H1 (cell line): ENCODE measurements around the gene INPP5F. TPM values are rescaled to one million over a fixed set of nuclear protein-coding genes. Genes with fewer than 3 reads are reported as not detected.

Experiments used
- CHD1 ChIP-seq: IDR thresholded peaks from 2 replicates; pipeline ENCODE4 v1.6.1; 2012; ENCODE audit warnings: low read depth, low read length, improper control_type of control experiment
- EZH2 ChIP-seq: fragments of 200-600 bp; sonication (generic); IDR thresholded peaks from 2 replicates; pipeline ENCODE4 v1.7.1; 2012; ENCODE audit warnings: low read depth, mild to moderate bottlenecking, moderate library complexity, low read length, inconsistent platforms; ENCODE audit not compliant: severe bottlenecking
- GTF2F1 ChIP-seq: IDR thresholded peaks from 2 replicates; pipeline ENCODE4 v1.6.1; 2012; ENCODE audit warnings: low read depth, low read length, improper control_type of control experiment, borderline replicate concordance
- JUN ChIP-seq: IDR thresholded peaks from 2 replicates; pipeline ENCODE4 v1.6.1; 2011; ENCODE audit warnings: low read depth, mild to moderate bottlenecking, improper control_type of control experiment, low read length
- MAFK ChIP-seq: IDR thresholded peaks from 2 replicates; pipeline ENCODE4 v1.6.1; 2012; ENCODE audit warnings: low read depth, mild to moderate bottlenecking, improper control_type of control experiment, low read length
- NANOG ChIP-seq: IDR thresholded peaks from 2 replicates; pipeline ENCODE4 v1.6.1; 2011; ENCODE audit warnings: low read length, low read depth, mild to moderate bottlenecking, inconsistent platforms; ENCODE audit not compliant: insufficient read depth, poor library complexity, severe bottlenecking
- polyA plus RNA-seq, 7 experiments: library from polyadenylated mRNA; depleted of rRNA in 3 of 7; stranded (reverse) in 5 of 7; unstranded in 2 of 7; fragments of >200 nt in 5 of 7; fragments of 200-250 nt in 2 of 7; gene quantifications; 1 replicate in 5 of 7; 2 replicates in 1 of 7; 4 replicates in 1 of 7; pipeline versions ENCODE4 v1.2.1 to v1.2.3, GENCODE V29; 2011 to 2013; ENCODE audit warnings: missing spikeins in 2 of 7, mixed read lengths in 2 of 7
- total RNA-seq: library from RNA; stranded (reverse); fragmentation: NEBNext Ultra II Directional; extraction: Animal tissue kit (Norgen Biotek cat#: 25700); gene quantifications from 2 replicates; pipeline ENCODE4 v1.2.1, GENCODE V29; 2021
- TF ChIP-seq, protein P1 (sequence below): fragments of 300-600 bp; sonication (generic); IDR thresholded peaks from 2 replicates; pipeline ENCODE4 v1.7.1; 2012; ENCODE audit warnings: low read length, moderate library complexity, mild to moderate bottlenecking, inconsistent platforms; ENCODE audit not compliant: insufficient replicate concordance
- TF ChIP-seq, protein P2 (sequence below): IDR thresholded peaks from 2 replicates; pipeline ENCODE4 v1.6.1; 2012; ENCODE audit warnings: low read length, inconsistent platforms

INPP5F gene
- total and polyA plus RNA-seq, 2 of the 8 experiments (the other 6 are each of a cell fraction or from before 2014, with no cell fraction given): 50.1 to 101 TPM

DNA sequence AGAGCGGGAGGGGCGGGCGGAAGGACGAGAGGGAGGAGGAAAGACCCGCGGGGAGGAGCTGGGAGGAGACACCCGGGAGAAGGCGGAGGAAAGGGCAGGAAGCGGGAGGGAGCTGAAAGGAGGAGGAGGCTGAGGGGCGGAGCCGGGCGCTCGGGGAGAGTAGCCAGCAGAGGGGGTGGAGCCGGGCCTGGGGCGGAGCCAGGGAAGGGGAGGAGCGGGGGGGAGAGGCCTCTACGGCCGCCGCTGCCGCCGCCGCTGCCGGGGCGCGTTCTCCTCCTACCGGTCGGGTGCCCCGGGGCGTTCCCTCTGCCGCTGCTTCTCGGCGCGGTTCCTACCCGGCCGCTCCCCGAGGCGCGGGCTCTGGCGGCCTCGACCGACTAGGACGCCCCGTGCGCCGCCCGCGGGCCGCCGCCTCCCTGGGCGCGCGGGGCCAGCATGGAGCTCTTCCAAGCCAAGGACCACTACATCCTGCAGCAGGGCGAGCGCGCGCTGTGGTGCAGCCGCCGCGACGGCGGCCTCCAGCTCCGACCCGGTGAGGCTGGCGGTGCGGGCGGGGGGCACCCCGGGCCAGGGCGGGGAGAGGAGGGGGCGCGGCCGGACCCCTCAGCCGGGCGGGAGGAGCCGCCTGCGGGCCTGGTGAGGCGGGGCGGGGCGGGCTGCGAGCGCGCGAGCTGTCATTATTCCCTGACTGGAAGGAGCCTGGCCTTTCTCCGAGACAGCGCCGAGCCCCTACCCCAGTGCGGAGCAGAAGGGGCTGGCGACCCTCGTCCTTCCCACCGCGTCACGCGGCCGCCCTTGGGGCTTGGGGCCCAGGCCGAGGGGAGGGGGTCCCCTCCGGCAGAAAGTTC is at the start of gene INPP5F (continued):
- TF ChIP-seq, protein P1, sequence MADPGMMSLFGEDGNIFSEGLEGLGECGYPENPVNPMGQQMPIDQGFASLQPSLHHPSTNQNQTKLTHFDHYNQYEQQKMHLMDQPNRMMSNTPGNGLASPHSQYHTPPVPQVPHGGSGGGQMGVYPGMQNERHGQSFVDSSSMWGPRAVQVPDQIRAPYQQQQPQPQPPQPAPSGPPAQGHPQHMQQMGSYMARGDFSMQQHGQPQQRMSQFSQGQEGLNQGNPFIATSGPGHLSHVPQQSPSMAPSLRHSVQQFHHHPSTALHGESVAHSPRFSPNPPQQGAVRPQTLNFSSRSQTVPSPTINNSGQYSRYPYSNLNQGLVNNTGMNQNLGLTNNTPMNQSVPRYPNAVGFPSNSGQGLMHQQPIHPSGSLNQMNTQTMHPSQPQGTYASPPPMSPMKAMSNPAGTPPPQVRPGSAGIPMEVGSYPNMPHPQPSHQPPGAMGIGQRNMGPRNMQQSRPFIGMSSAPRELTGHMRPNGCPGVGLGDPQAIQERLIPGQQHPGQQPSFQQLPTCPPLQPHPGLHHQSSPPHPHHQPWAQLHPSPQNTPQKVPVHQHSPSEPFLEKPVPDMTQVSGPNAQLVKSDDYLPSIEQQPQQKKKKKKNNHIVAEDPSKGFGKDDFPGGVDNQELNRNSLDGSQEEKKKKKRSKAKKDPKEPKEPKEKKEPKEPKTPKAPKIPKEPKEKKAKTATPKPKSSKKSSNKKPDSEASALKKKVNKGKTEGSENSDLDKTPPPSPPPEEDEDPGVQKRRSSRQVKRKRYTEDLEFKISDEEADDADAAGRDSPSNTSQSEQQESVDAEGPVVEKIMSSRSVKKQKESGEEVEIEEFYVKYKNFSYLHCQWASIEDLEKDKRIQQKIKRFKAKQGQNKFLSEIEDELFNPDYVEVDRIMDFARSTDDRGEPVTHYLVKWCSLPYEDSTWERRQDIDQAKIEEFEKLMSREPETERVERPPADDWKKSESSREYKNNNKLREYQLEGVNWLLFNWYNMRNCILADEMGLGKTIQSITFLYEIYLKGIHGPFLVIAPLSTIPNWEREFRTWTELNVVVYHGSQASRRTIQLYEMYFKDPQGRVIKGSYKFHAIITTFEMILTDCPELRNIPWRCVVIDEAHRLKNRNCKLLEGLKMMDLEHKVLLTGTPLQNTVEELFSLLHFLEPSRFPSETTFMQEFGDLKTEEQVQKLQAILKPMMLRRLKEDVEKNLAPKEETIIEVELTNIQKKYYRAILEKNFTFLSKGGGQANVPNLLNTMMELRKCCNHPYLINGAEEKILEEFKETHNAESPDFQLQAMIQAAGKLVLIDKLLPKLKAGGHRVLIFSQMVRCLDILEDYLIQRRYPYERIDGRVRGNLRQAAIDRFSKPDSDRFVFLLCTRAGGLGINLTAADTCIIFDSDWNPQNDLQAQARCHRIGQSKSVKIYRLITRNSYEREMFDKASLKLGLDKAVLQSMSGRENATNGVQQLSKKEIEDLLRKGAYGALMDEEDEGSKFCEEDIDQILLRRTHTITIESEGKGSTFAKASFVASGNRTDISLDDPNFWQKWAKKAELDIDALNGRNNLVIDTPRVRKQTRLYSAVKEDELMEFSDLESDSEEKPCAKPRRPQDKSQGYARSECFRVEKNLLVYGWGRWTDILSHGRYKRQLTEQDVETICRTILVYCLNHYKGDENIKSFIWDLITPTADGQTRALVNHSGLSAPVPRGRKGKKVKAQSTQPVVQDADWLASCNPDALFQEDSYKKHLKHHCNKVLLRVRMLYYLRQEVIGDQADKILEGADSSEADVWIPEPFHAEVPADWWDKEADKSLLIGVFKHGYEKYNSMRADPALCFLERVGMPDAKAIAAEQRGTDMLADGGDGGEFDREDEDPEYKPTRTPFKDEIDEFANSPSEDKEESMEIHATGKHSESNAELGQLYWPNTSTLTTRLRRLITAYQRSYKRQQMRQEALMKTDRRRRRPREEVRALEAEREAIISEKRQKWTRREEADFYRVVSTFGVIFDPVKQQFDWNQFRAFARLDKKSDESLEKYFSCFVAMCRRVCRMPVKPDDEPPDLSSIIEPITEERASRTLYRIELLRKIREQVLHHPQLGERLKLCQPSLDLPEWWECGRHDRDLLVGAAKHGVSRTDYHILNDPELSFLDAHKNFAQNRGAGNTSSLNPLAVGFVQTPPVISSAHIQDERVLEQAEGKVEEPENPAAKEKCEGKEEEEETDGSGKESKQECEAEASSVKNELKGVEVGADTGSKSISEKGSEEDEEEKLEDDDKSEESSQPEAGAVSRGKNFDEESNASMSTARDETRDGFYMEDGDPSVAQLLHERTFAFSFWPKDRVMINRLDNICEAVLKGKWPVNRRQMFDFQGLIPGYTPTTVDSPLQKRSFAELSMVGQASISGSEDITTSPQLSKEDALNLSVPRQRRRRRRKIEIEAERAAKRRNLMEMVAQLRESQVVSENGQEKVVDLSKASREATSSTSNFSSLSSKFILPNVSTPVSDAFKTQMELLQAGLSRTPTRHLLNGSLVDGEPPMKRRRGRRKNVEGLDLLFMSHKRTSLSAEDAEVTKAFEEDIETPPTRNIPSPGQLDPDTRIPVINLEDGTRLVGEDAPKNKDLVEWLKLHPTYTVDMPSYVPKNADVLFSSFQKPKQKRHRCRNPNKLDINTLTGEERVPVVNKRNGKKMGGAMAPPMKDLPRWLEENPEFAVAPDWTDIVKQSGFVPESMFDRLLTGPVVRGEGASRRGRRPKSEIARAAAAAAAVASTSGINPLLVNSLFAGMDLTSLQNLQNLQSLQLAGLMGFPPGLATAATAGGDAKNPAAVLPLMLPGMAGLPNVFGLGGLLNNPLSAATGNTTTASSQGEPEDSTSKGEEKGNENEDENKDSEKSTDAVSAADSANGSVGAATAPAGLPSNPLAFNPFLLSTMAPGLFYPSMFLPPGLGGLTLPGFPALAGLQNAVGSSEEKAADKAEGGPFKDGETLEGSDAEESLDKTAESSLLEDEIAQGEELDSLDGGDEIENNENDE: no peak
- no peak for TF ChIP-seq EZH2
- TF ChIP-seq CHD1: no peak
- no peak for TF ChIP-seq MAFK
- no peak for TF ChIP-seq GTF2F1
- TF ChIP-seq JUN: no peak
- TF ChIP-seq, protein P2, sequence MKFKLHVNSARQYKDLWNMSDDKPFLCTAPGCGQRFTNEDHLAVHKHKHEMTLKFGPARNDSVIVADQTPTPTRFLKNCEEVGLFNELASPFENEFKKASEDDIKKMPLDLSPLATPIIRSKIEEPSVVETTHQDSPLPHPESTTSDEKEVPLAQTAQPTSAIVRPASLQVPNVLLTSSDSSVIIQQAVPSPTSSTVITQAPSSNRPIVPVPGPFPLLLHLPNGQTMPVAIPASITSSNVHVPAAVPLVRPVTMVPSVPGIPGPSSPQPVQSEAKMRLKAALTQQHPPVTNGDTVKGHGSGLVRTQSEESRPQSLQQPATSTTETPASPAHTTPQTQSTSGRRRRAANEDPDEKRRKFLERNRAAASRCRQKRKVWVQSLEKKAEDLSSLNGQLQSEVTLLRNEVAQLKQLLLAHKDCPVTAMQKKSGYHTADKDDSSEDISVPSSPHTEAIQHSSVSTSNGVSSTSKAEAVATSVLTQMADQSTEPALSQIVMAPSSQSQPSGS: no peak
- no peak for TF ChIP-seq NANOG
